Panc1 (cell line): ENCODE data around the gene PMF1. TPM values are rescaled to one million over a fixed set of nuclear protein-coding genes. Genes with fewer than 3 reads are reported as not detected.
"Not testable (repeated sequence)": the region's sequence is repeated elsewhere in the genome, so short reads cannot be mapped to it uniquely, and the experiment has no call there.

Experiments used
- ATAC-seq: fragments of 200-7000 bp; cut with Tn5 transposase; 2 replicates; pipeline ENCODE4 v1.9.1; 2020; ENCODE audit warnings: mild to moderate bottlenecking, moderate library complexity
- BruUV-seq: library from RNA; stranded (reverse); fragments of 400-500 nt; replicated peaks from 2 replicates; lab custom pipeline; 2021; lab: Mats Ljungman, UMichigan
- CTCF ChIA-PET: fragments of 300-600 bp; sonication (Branson Sonifier 250); formaldehyde crosslinking; loops from one replicate; lab custom pipeline; 2022; ENCODE audit warnings: antibody characterized with exemption; lab: Charles Lee
- POLR2A ChIA-PET: fragments of 300-600 bp; sonication (Branson Sonifier 250); formaldehyde crosslinking; loops from one replicate; lab custom pipeline; 2022; ENCODE audit warnings: antibody characterized with exemption; lab: Charles Lee
- DNase-seq: peaks from one replicate; pipeline ENCODE4 v3.0.0-alpha.2; 2010; ENCODE audit warnings: low read depth, low spot score
- H3K27ac ChIP-seq: 2 replicates; pipeline ENCODE4 v1.5.1; 2011; ENCODE audit warnings: mild to moderate bottlenecking, low read length, inconsistent platforms
- H3K27me3 ChIP-seq: fragments of 200-500 bp; sonication (Bioruptor generic); 2 replicates; pipeline ENCODE4 v1.6.0; 2014; ENCODE audit warnings: low read length, inconsistent platforms; ENCODE audit not compliant: control insufficient read depth, insufficient read depth
- H3K36me3 ChIP-seq: fragments of 200-500 bp; sonication (Bioruptor generic); 2 replicates; pipeline ENCODE4 v1.5.1; 2014; ENCODE audit warnings: inconsistent platforms, mild to moderate bottlenecking, low read length, moderate library complexity; ENCODE audit not compliant: control insufficient read depth, insufficient read depth
- H3K4me1 ChIP-seq: 2 replicates; pipeline ENCODE4 v1.5.1; 2011; ENCODE audit warnings: inconsistent platforms, mild to moderate bottlenecking, low read length, moderate library complexity; ENCODE audit not compliant: control insufficient read depth, insufficient read depth
- H3K4me3 ChIP-seq, 2 experiments: 2 replicates each; pipeline ENCODE4 v1.5.1; 2011 to 2012; ENCODE audit warnings: low read depth in 2 of 2, low read length in 2 of 2, mild to moderate bottlenecking in 2 of 2, inconsistent platforms in 1 of 2, moderate library complexity in 1 of 2
- H3K9me3 ChIP-seq: fragments of 200-500 bp; sonication (Bioruptor generic); 2 replicates; pipeline ENCODE4 v1.5.1; 2014; ENCODE audit warnings: low read depth, mild to moderate bottlenecking, inconsistent platforms, low read length, moderate library complexity; ENCODE audit not compliant: control insufficient read depth, insufficient read depth
- POLR2AphosphoS5 ChIP-seq: IDR thresholded peaks from 2 replicates; pipeline ENCODE4 v1.6.1; 2012; ENCODE audit warnings: mild to moderate bottlenecking, low read depth, low read length, moderate library complexity
- SIN3A ChIP-seq: IDR thresholded peaks from 2 replicates; pipeline ENCODE4 v1.6.1; 2012; ENCODE audit warnings: low read depth, mild to moderate bottlenecking, low read length, moderate library complexity, borderline replicate concordance; ENCODE audit not compliant: insufficient read depth
- TCF7L2 ChIP-seq: IDR thresholded peaks from 2 replicates; pipeline ENCODE4 v1.6.1; 2011; ENCODE audit warnings: mild to moderate bottlenecking, low read depth, low read length, inconsistent platforms
- in situ Hi-C: cut with HindIII; loops from 2 replicates; pipeline ENCODE4 v1.10.0; 2016; ENCODE audit warnings: low sequenced_read_pairs, low pct_unique_long_range_greater_than_20kb
- intact Hi-C: fragments of 100-400 bp; cut with micrococcal nuclease; formaldehyde crosslinking; loops from one replicate; pipeline ENCODE4 v1.10.0; 2022; ENCODE audit not compliant: unreplicated experiment
- total RNA-seq: library from RNA; stranded (reverse); gene quantifications from one replicate; pipeline ENCODE4 v1.2.1, GENCODE V29; 2021; ENCODE audit not compliant: unreplicated experiment
- TF ChIP-seq, protein P1 (sequence below): fragments of 450-650 bp; IDR thresholded peaks from 2 replicates; pipeline ENCODE4 v1.5.1; 2017; ENCODE audit warnings: mild to moderate bottlenecking
- TF ChIP-seq, protein P2 (sequence below), 2 experiments: IDR thresholded peaks; 2 replicates each; pipeline ENCODE4 v1.6.1; 2011 to 2012; ENCODE audit warnings: low read depth in 2 of 2, control low read depth in 1 of 2, low read length in 1 of 2, mild to moderate bottlenecking in 1 of 2, moderate library complexity in 1 of 2; ENCODE audit not compliant: insufficient read depth in 1 of 2

Gene PMF1
- total RNA-seq, 1 experiment from 2014 or later: 57.5 TPM

DNA sequence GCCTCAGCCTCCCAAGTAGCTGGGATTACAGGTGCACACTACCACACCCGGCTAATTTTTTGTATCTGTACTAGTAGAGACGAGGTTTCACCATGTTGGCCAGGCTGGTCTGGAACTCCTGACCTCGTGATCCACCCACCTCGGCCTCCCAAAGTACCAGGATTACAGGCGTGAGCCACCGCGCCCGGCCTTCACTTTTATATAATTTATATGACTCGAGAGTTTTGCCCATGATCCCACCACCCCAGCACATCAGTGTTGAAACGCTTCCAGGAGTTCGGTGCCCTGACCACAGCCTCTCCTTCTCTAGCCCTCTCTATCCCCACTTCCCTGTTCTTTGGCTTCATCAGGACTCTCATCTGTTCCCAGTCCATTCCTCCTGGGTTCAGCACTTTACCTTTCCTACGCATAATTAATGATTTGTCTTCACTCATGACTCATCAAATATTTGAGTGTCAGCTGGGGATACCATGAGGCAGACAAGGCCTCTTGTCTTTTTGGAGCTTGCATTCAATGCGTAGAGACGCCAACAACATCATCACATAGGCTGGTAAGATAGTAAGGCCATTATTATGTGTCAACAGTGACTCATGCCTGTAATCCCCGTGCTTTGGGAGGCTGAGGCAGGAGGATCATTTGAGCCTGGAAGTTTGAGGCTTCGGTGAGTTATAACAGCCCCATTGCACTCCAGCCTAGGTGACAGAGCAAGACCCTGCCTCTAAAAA, 1.4 kb downstream of the PMF1 start:
- ATAC-seq (no peak), DNase-seq (no peak)
- Histone ChIP-seq H3K36me3 (no peaks in the 10 kb centered on the region; the same call in 1 of the 2 replicates), H3K4me1 (peaks cover 7% of the 10 kb centered on the region; the same call in 1 of the 2 replicates), H3K9me3 (no peaks in the 10 kb centered on the region), H3K4me3 (peak overlapping the region; percentile 76 to 94), H3K27me3 (no peaks in the 10 kb centered on the region), H3K27ac (peak overlapping the region; percentile 97)
- in situ Hi-C loops (no loop called here), intact Hi-C loops (loop anchor here (5.0 kb wide), 1 partner anchor 117 kb away; no protein-coding TSS in a partner anchor)
- TF ChIP-seq, protein P1, sequence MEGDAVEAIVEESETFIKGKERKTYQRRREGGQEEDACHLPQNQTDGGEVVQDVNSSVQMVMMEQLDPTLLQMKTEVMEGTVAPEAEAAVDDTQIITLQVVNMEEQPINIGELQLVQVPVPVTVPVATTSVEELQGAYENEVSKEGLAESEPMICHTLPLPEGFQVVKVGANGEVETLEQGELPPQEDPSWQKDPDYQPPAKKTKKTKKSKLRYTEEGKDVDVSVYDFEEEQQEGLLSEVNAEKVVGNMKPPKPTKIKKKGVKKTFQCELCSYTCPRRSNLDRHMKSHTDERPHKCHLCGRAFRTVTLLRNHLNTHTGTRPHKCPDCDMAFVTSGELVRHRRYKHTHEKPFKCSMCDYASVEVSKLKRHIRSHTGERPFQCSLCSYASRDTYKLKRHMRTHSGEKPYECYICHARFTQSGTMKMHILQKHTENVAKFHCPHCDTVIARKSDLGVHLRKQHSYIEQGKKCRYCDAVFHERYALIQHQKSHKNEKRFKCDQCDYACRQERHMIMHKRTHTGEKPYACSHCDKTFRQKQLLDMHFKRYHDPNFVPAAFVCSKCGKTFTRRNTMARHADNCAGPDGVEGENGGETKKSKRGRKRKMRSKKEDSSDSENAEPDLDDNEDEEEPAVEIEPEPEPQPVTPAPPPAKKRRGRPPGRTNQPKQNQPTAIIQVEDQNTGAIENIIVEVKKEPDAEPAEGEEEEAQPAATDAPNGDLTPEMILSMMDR: no peak
- TF ChIP-seq TCF7L2 (no peak), SIN3A (no peak), POLR2AphosphoS5 (no peak)
- TF ChIP-seq, protein P2, sequence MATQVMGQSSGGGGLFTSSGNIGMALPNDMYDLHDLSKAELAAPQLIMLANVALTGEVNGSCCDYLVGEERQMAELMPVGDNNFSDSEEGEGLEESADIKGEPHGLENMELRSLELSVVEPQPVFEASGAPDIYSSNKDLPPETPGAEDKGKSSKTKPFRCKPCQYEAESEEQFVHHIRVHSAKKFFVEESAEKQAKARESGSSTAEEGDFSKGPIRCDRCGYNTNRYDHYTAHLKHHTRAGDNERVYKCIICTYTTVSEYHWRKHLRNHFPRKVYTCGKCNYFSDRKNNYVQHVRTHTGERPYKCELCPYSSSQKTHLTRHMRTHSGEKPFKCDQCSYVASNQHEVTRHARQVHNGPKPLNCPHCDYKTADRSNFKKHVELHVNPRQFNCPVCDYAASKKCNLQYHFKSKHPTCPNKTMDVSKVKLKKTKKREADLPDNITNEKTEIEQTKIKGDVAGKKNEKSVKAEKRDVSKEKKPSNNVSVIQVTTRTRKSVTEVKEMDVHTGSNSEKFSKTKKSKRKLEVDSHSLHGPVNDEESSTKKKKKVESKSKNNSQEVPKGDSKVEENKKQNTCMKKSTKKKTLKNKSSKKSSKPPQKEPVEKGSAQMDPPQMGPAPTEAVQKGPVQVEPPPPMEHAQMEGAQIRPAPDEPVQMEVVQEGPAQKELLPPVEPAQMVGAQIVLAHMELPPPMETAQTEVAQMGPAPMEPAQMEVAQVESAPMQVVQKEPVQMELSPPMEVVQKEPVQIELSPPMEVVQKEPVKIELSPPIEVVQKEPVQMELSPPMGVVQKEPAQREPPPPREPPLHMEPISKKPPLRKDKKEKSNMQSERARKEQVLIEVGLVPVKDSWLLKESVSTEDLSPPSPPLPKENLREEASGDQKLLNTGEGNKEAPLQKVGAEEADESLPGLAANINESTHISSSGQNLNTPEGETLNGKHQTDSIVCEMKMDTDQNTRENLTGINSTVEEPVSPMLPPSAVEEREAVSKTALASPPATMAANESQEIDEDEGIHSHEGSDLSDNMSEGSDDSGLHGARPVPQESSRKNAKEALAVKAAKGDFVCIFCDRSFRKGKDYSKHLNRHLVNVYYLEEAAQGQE (IDR thresholded peaks at IDR 0.05; ENCODE audit: insufficient read depth in 1 of 2, low read depth in 2 of 2, low read length in 1 of 2): no peak
- ChIA-PET CTCF (interaction anchor here (1.1 kb wide), 1 partner anchor 148 kb away, joined by 9 read pairs; no protein-coding TSS in a partner anchor), POLR2A (interaction anchor here (0.6 to 1.2 kb wide), 3 partner anchors 67 to 87 kb away, joined by 3 to 5 read pairs (median 4); no protein-coding TSS in a partner anchor)
- BruUV-seq: no TSS peak

DNA sequence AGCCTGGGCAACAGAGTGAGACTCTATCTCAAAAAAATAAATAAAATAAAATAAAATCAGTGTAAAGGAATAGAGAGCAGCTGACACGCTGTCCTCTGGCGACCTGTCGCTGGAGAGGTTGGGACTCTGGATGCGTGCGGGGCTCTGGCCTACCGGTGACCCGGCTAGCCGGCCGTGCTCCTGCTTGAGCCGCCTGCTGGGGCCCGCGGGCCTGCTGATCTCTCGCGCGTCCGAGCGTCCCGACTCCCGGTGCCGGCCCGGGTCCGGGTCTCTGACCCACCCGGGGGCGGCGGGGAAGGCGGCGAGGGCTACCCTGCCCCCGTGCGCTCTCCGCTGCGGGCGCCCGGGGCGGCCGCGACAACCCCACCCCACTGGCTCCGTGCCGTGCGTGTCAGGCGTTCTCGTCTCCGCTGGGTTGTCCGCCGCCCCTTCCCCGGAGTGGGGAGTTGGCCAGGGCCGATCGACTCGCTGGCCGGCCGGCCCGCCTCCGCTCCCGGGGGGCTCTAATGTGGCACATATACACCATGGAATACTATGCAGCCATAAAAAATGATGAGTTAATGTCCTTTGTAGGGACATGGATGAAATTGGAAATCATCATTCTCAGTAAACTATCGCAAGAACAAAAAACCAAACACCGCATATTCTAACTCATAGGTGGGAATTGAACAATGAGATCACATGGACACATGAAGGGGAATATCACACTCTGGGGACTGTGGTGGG, 3.7 kb downstream of the PMF1 start:
- H3K4me3 ChIP-seq, POLR2A ChIA-PET, H3K4me1 ChIP-seq, H3K27ac ChIP-seq, DNase-seq, H3K27me3 ChIP-seq, ATAC-seq, H3K36me3 ChIP-seq, BruUV-seq, intact Hi-C loops, CTCF ChIA-PET, H3K9me3 ChIP-seq, in situ Hi-C loops: not testable (repeated sequence)
